Measurements from ENCODE around the gene C1QTNF2.

Gene C1QTNF2

GRCh38 chr5:160306696-160307095, 63.7 kb downstream of the C1QTNF2 start:
- DNase-seq (ENCODE audit: low read depth in 2 of 3, low spot score in 1 of 3): no peak

GRCh38 chr5:160305319-160305718, 65.1 kb downstream of the C1QTNF2 start:
- no peak for DNase-seq (ENCODE audit: low read depth in 2 of 3, low spot score in 1 of 3)

- DNase-seq (ENCODE audit: low read depth in 2 of 3, low spot score in 1 of 3): no peak
These were observed 66.7 kb downstream of the C1QTNF2 start for GRCh38 chr5:160303690-160304089.

- DNase-seq (ENCODE audit: low read depth in 2 of 3, low spot score in 1 of 3): no peak
These were observed 72.2 kb downstream of the C1QTNF2 start for GRCh38 chr5:160298189-160298588.

- DNase-seq (ENCODE audit: low read depth in 2 of 3, low spot score in 1 of 3): no peak
These were observed 72.7 kb downstream of the C1QTNF2 start for GRCh38 chr5:160297776-160298175.
